Stimulated activated CD8-positive, alpha-beta memory T cell treated with anti-CD3 and anti-CD28 coated beads, Interleukin-7, amount 100 ng/mL, for 24 hours (primary cell): ENCODE data around the gene BEGAIN.

Source experiments
- DNase-seq: peaks from one replicate; pipeline ENCODE4 v3.0.0-alpha.2; 2020; ENCODE audit warnings: low read depth

The BEGAIN gene

GRCh38 chr14:100581228-100582145, 5.7 kb downstream of the BEGAIN start:
- no peak for DNase-seq

- DNase-seq, result no peak
Measured at GRCh38 chr14:100580316-100581227, 6.6 kb downstream of the BEGAIN start.

GRCh38 chr14:100578552-100578951, 8.7 kb downstream of the BEGAIN start:
- no peak for DNase-seq

GRCh38 chr14:100577986-100578431, 9.2 kb downstream of the BEGAIN start:
- DNase-seq, result no peak

- DNase-seq, result no peak
Measured at GRCh38 chr14:100577321-100577985, 9.8 kb downstream of the BEGAIN start.

- no peak for DNase-seq
Measured at GRCh38 chr14:100576091-100577085, 10.8 kb downstream of the BEGAIN start.

- no peak for DNase-seq
Measured at GRCh38 chr14:100575266-100575995, 11.8 kb downstream of the BEGAIN start.

- DNase-seq, result no peak
Measured at GRCh38 chr14:100574642-100575031, 12.6 kb downstream of the BEGAIN start.

- DNase-seq, result no peak
Measured at GRCh38 chr14:100573757-100574641, 13.2 kb downstream of the BEGAIN start.

- no peak for DNase-seq
Measured at GRCh38 chr14:100573002-100573756, 14.0 kb downstream of the BEGAIN start.

GRCh38 chr14:100572543-100572942, 14.7 kb downstream of the BEGAIN start:
- no peak for DNase-seq

- DNase-seq, result no peak
Measured at GRCh38 chr14:100571837-100572236, 15.4 kb downstream of the BEGAIN start.

GRCh38 chr14:100570726-100571454, 16.3 kb downstream of the BEGAIN start:
- no peak for DNase-seq

- DNase-seq, result no peak
Measured at GRCh38 chr14:100569734-100570286, 17.4 kb downstream of the BEGAIN start.

- DNase-seq, result no peak
Measured at GRCh38 chr14:100568998-100569733, 18.1 kb downstream of the BEGAIN start.

- no peak for DNase-seq
Measured at GRCh38 chr14:100568164-100568997, 18.8 kb downstream of the BEGAIN start.
